ENCODE data around the gene EVI2A. TPM values are rescaled to one million over a fixed set of nuclear protein-coding genes. Genes with fewer than 3 reads are reported as not detected.

Gene EVI2A
- total and polyA plus RNA-seq, 9 of the 15 experiments (the other 6 are each of a cell fraction or from before 2014, with no cell fraction given) = 0.06 to 0.37 (median 0.15) TPM; not detected in 3

DNA sequence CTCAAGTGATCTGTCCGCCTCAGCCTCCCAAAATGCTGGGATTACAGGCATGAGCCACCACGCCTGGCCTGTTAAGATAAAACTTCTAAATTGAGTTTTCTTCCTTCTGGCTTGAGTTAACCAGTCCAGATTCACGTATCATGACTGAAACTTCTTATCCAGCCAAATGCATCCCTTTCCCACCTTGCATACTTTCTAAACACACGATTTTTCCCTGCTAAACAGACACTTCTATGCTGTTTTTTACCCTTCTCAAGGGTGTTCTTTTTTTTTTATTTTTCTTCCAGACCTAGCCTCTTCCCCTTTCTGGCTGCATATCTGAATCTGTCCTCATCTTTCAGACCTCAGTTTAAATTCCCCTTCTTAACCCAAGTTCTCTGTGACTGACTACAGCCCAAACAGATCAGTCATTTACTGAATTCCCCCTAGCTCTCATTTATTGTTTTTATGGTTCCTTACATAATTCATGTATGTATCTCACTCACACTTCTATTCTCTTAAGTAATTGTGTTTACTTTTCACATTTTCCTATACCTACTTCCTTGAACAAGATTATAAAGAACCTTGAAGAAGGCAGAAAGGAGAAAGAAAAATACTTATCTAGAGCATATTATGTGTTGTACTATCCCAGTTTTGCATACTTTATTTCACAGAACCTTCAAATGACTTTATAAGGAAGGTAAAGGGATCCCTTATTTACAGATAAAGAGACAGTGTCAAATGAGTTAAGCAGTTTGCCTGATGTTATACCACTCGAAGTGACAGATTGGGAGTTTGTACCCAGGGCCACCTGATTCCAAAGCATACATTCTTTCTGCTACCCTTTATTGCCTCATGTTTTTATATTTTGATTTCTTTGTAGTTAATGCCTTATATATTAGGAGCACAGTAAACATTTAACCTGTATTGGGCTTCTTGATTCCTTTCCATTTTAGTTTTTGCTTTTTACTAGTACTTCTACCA lies 12.8 kb downstream of the EVI2A start (continued):
- TF ChIP-seq ARID1B (IDR thresholded peaks at IDR 0.05) (peak; percentile 88), SMARCE1 (IDR thresholded peaks at IDR 0.05) (peak; percentile 68; the same call in 1 of the 2 replicates), POLR2H (tag; IDR thresholded peaks at IDR 0.05; ENCODE audit: low read depth) (no peak), TCF7L2 (IDR thresholded peaks at IDR 0.05; ENCODE audit: low read depth, low read length) (no peak), SMAD2 (IDR thresholded peaks at IDR 0.05; ENCODE audit: low read depth, low read length) (no peak), CBFA2T3 (IDR thresholded peaks at IDR 0.05) (peak; percentile 92), CTBP1 (IDR thresholded peaks at IDR 0.05; ENCODE audit: borderline replicate concordance) (0 out of 2 replicates have a peak, but pooled peaks have one; percentile 16), HLTF (IDR thresholded peaks at IDR 0.05) (no peak), RCOR1 (IDR thresholded peaks at IDR 0.05; ENCODE audit: borderline replicate concordance in 1 of 2, low read depth in 2 of 2, low read length in 2 of 2) (peak in 1 of 2 experiments; percentile 63; a peak in 1 of 4 replicates), KDM5B (IDR thresholded peaks at IDR 0.05; ENCODE audit: insufficient replicate concordance, low read depth, low read length) (no peak), HDAC1 (IDR thresholded peaks at IDR 0.05) (peak in 1 of 2 experiments; percentile 62; a peak in 1 of 4 replicates), HDAC2 (IDR thresholded peaks at IDR 0.05) (peak; percentile 66), NCOA6 (IDR thresholded peaks at IDR 0.05) (no peak), ATF1 (CRISPR knock-in tag; IDR thresholded peaks at IDR 0.05) (no peak), ATF1 (tag; IDR thresholded peaks at IDR 0.05) (no peak), NCOR1 (IDR thresholded peaks at IDR 0.05) (peak; percentile 75), KLF10 (CRISPR knock-in tag; IDR thresholded peaks at IDR 0.05) (no peak)
- TF ChIP-seq, protein P1, sequence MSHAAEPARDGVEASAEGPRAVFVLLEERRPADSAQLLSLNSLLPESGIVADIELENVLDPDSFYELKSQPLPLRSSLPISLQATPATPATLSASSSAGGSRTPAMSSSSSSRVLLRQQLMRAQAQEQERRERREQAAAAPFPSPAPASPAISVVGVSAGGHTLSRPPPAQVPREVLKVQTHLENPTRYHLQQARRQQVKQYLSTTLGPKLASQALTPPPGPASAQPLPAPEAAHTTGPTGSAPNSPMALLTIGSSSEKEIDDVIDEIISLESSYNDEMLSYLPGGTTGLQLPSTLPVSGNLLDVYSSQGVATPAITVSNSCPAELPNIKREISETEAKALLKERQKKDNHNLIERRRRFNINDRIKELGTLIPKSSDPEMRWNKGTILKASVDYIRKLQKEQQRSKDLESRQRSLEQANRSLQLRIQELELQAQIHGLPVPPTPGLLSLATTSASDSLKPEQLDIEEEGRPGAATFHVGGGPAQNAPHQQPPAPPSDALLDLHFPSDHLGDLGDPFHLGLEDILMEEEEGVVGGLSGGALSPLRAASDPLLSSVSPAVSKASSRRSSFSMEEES (CRISPR knock-in tag; IDR thresholded peaks at IDR 0.05) = no peak
- TF ChIP-seq, protein P2, sequence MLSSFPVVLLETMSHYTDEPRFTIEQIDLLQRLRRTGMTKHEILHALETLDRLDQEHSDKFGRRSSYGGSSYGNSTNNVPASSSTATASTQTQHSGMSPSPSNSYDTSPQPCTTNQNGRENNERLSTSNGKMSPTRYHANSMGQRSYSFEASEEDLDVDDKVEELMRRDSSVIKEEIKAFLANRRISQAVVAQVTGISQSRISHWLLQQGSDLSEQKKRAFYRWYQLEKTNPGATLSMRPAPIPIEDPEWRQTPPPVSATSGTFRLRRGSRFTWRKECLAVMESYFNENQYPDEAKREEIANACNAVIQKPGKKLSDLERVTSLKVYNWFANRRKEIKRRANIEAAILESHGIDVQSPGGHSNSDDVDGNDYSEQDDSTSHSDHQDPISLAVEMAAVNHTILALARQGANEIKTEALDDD (IDR thresholded peaks at IDR 0.05) = peak; percentile 93
- TF ChIP-seq, protein P3, sequence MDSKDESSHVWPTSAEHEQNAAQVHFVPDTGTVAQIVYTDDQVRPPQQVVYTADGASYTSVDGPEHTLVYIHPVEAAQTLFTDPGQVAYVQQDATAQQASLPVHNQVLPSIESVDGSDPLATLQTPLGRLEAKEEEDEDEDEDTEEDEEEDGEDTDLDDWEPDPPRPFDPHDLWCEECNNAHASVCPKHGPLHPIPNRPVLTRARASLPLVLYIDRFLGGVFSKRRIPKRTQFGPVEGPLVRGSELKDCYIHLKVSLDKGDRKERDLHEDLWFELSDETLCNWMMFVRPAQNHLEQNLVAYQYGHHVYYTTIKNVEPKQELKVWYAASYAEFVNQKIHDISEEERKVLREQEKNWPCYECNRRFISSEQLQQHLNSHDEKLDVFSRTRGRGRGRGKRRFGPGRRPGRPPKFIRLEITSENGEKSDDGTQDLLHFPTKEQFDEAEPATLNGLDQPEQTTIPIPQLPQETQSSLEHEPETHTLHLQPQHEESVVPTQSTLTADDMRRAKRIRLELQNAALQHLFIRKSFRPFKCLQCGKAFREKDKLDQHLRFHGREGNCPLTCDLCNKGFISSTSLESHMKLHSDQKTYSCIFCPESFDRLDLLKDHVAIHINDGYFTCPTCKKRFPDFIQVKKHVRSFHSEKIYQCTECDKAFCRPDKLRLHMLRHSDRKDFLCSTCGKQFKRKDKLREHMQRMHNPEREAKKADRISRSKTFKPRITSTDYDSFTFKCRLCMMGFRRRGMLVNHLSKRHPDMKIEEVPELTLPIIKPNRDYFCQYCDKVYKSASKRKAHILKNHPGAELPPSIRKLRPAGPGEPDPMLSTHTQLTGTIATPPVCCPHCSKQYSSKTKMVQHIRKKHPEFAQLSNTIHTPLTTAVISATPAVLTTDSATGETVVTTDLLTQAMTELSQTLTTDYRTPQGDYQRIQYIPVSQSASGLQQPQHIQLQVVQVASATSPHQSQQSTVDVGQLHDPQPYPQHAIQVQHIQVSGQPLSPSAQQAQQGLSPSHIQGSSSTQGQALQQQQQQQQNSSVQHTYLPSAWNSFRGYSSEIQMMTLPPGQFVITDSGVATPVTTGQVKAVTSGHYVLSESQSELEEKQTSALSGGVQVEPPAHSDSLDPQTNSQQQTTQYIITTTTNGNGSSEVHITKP (IDR thresholded peaks at IDR 0.05; ENCODE audit: partially characterized antibody) = peak; percentile 29
- TF ChIP-seq, protein P4, sequence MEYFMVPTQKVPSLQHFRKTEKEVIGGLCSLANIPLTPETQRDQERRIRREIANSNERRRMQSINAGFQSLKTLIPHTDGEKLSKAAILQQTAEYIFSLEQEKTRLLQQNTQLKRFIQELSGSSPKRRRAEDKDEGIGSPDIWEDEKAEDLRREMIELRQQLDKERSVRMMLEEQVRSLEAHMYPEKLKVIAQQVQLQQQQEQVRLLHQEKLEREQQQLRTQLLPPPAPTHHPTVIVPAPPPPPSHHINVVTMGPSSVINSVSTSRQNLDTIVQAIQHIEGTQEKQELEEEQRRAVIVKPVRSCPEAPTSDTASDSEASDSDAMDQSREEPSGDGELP (CRISPR knock-in tag; IDR thresholded peaks at IDR 0.05; ENCODE audit: borderline replicate concordance) = no peak
